ENCODE data around the gene GNAS. TPM values are rescaled to one million over a fixed set of nuclear protein-coding genes. Genes with fewer than 3 reads are reported as not detected.
"Not testable (repeated sequence)": the region's sequence is repeated elsewhere in the genome, so short reads cannot be mapped to it uniquely, and the experiment has no call there.

GNAS gene
- total RNA-seq, 2 experiments from 2014 or later, result 723 to 764 TPM

GRCh38 chr20:58825450-58825849 is 27.1 kb upstream of the GNAS start:
- ChIA-PET CTCF (no interaction called here), POLR2A (no interaction called here)

GRCh38 chr20:58826271-58826670 is 26.2 kb upstream of the GNAS start:
- CTCF ChIA-PET, result no interaction called here
- POLR2A ChIA-PET, result no interaction called here

- ChIA-PET CTCF (interaction anchor here (1.4 kb wide), 1 partner anchor 11 kb away, joined by 3 read pairs; no protein-coding TSS in a partner anchor), POLR2A (no interaction called here)
Measured at GRCh38 chr20:58828136-58828535, 24.4 kb upstream of the GNAS start.

- POLR2A ChIA-PET, CTCF ChIA-PET: not testable (repeated sequence)
Measured at GRCh38 chr20:58828804-58829203, 23.7 kb upstream of the GNAS start.

- CTCF ChIA-PET, result interaction anchor here (0.6 kb wide), 1 partner anchor 614 kb away, joined by 4 read pairs; no protein-coding TSS in a partner anchor
- POLR2A ChIA-PET, result no interaction called here
Measured at GRCh38 chr20:58829531-58829941, 23.0 kb upstream of the GNAS start.

GRCh38 chr20:58832457-58832856 is 20.1 kb upstream of the GNAS start:
- CTCF ChIA-PET, result no interaction called here
- POLR2A ChIA-PET, result no interaction called here

- ChIA-PET CTCF (no interaction called here), POLR2A (no interaction called here)
Measured at GRCh38 chr20:58833921-58834320, 18.6 kb upstream of the GNAS start.

- ChIA-PET POLR2A (no interaction called here), CTCF (interaction anchor here (0.8 kb wide), 1 partner anchor 188 kb away, joined by 3 read pairs; no protein-coding TSS in a partner anchor)
Measured at GRCh38 chr20:58835231-58835630, 17.3 kb upstream of the GNAS start.

- CTCF ChIA-PET, result no interaction called here
- POLR2A ChIA-PET, result no interaction called here
Measured at GRCh38 chr20:58836616-58837204, 15.8 kb upstream of the GNAS start.

GRCh38 chr20:58837717-58838116 is 14.8 kb upstream of the GNAS start:
- CTCF ChIA-PET, result interaction anchor here (1.4 kb wide), 1 partner anchor 9 kb away, joined by 3 read pairs; no protein-coding TSS in a partner anchor
- POLR2A ChIA-PET, result no interaction called here

- ChIA-PET POLR2A (no interaction called here), CTCF (interaction anchor here (1.4 kb wide), 1 partner anchor 9 kb away, joined by 3 read pairs; no protein-coding TSS in a partner anchor)
Measured at GRCh38 chr20:58838174-58838573, 14.3 kb upstream of the GNAS start.

- CTCF ChIA-PET, result interaction anchor here (0.6 to 1.5 kb wide), 5 partner anchors 9 to 188 kb away, joined by 3 to 5 read pairs (median 3); partner anchors contain the start of gene STX16
- POLR2A ChIA-PET, result no interaction called here
Measured at GRCh38 chr20:58839474-58839874, 13.0 kb upstream of the GNAS start.

- CTCF ChIA-PET, result interaction anchor here (0.7 to 1.5 kb wide), 4 partner anchors 8 to 189 kb away, joined by 3 to 5 read pairs (median 4); partner anchors contain the start of gene STX16
- POLR2A ChIA-PET, result no interaction called here
Measured at GRCh38 chr20:58839991-58840747, 12.3 kb upstream of the GNAS start.

- ChIA-PET CTCF (no interaction called here), POLR2A (no interaction called here)
Measured at GRCh38 chr20:58840816-58841538, 11.5 kb upstream of the GNAS start.

- ChIA-PET CTCF (no interaction called here), POLR2A (no interaction called here)
Measured at GRCh38 chr20:58841539-58842264, 10.8 kb upstream of the GNAS start.

GRCh38 chr20:58842276-58842675 is 10.2 kb upstream of the GNAS start:
- ChIA-PET POLR2A (no interaction called here), CTCF (no interaction called here)

GRCh38 chr20:58843128-58843556 is 9.4 kb upstream of the GNAS start:
- POLR2A ChIA-PET, result no interaction called here
- CTCF ChIA-PET, result no interaction called here

- ChIA-PET POLR2A (no interaction called here), CTCF (no interaction called here)
Measured at GRCh38 chr20:58845706-58846105, 6.8 kb upstream of the GNAS start.

- CTCF ChIA-PET, result interaction anchor here (1.0 to 1.4 kb wide), 3 partner anchors 8 to 200 kb away, joined by 3 to 4 read pairs (median 3); no protein-coding TSS in a partner anchor
Measured at GRCh38 chr20:58847463-58847862, 5.1 kb upstream of the GNAS start.

GRCh38 chr20:58850693-58851174 is 1.8 kb upstream of the GNAS start, which contains the start of gene GNAS-AS1:
Gene GNAS-AS1, minus strand, starts transcription at chr20:58850902.
- POLR2A ChIA-PET, result interaction anchor here (1.3 kb wide), 1 partner anchor 200 kb away, joined by 4 read pairs; the partner anchor contains the start of gene STX16
- CTCF ChIA-PET, result interaction anchor here (0.6 to 1.0 kb wide), 2 partner anchors 481 to 616 kb away, joined by 3 read pairs; no protein-coding TSS in a partner anchor

More at GRCh38 chr20:58847463-58847862, 5.1 kb upstream of the GNAS start:
- POLR2A ChIA-PET, result no interaction called here
